NB4 (cell line): Measurements from ENCODE around the gene GUCY2D.

Source experiments
- CTCF ChIP-seq: IDR thresholded peaks from one replicate; pipeline ENCODE4 v1.5.1; 2012; ENCODE audit warnings: low read depth, low read length
- MYC ChIP-seq: IDR thresholded peaks from 2 replicates; pipeline ENCODE4 v1.6.1; 2011; ENCODE audit warnings: low read depth, low read length

GRCh38 chr17:8006836-8007680 is 4.6 kb downstream of the GUCY2D start:
- TF ChIP-seq CTCF (no peak), MYC (no peak)
